Adrenal gland (tissue), 12 donors: ENCODE data around the gene EXOC4. TPM values are rescaled to one million over a fixed set of nuclear protein-coding genes. Genes with fewer than 3 reads are reported as not detected.

ENCODE experiments used
- DNase-seq, 7 donors: peaks; one replicate each; pipeline ENCODE4 v3.0.0-alpha.2; 2019 to 2020
- H3K27ac ChIP-seq, 5 donors: fragments of 200-600 bp; sonication (generic) in 4 of 5; 1 replicate in 3 of 5; 2 replicates in 2 of 5; pipeline versions ENCODE4 v1.5.1 to v1.8.0; 2016 to 2020; ENCODE audit warnings: mild to moderate bottlenecking in 1 of 5
- H3K27me3 ChIP-seq: fragments of 200-600 bp; 2 replicates; pipeline ENCODE4 v1.8.0; 2021
- H3K36me3 ChIP-seq, 2 donors: fragments of 200-600 bp; replicated peaks in 1 of 2; 1 replicate in 1 of 2; 2 replicates in 1 of 2; pipeline versions ENCODE4 v1.5.1 to v1.8.0; 2018 to 2022
- H3K4me1 ChIP-seq, 2 donors: fragments of 200-600 bp; replicated peaks in 1 of 2; 1 replicate in 1 of 2; 2 replicates in 1 of 2; pipeline versions ENCODE4 v1.5.1 to v1.8.0; 2018 to 2021
- H3K4me3 ChIP-seq, 4 donors: fragments of 200-600 bp; sonication (generic) in 3 of 4; one replicate each; pipeline ENCODE4 v1.5.1; 2016 to 2018
- H3K9me3 ChIP-seq, 3 donors: fragments of 200-600 bp; sonication (generic) in 1 of 3; replicated peaks in 1 of 3; 1 replicate in 2 of 3; 2 replicates in 1 of 3; pipeline versions ENCODE4 v1.5.1 to v1.8.0; 2016 to 2021
- POLR2A ChIP-seq, 2 donors: fragments of 450-650 bp; IDR thresholded peaks; one replicate each; pipeline ENCODE4 v1.6.1; 2017; ENCODE audit warnings: antibody characterized with exemption in 2 of 2, mild to moderate bottlenecking in 2 of 2, moderate library complexity in 1 of 2
- WGBS, 4 donors: extraction: QIAGEN DNeasy Blood & Tissue Kit in 2 of 4; methylation state at CpG; one replicate each; pipeline versions ENCODE4 v1.1.5 to v1.1.7; 2013 to 2017; 5-methylcytosine and 5-hydroxymethylcytosine counted together
- intact Hi-C, 2 donors: fragments of 100-400 bp; cut with DNase I; formaldehyde crosslinking; loops; one replicate each; pipeline versions ENCODE4 v1.14.1 to v1.15.0; 2022 to 2023
- polyA plus RNA-seq, 3 donors: library from polyadenylated mRNA; stranded (reverse); fragments of 200-250 nt in 2 of 3; fragments of 350-450 nt in 1 of 3; fragmentation: Illumina TruSeq in 1 of 3; extraction: RNeasy Lipid Tissue Mini Kit (QIAGEN cat#74804) in 1 of 3; gene quantifications; one replicate each; pipeline ENCODE4 v1.2.3, GENCODE V29; 2013 to 2014
- total RNA-seq, 9 donors: library from RNA; depleted of rRNA in 4 of 9; stranded (reverse); fragments of >200 nt in 4 of 9; fragments of 120-200 nt in 1 of 9; fragmentation: NEBNext Ultra II Directional in 1 of 9; extraction: Animal tissue kit (Norgen Biotek cat#: 25700) in 1 of 9; gene quantifications; one replicate each; pipeline versions ENCODE4 v1.1.0 to v1.2.4, GENCODE V29; 2013 to 2023
- TF ChIP-seq, protein P1 (sequence below), 6 experiments: fragments of 450-650 bp in 4 of 6; fragments of 200-600 bp in 2 of 6; sonication (generic) in 1 of 6; IDR thresholded peaks; 1 replicate in 5 of 6; 2 replicates in 1 of 6; pipeline versions ENCODE4 v1.5.1 to v1.8.0; 2016 to 2021; ENCODE audit warnings: antibody characterized with exemption in 6 of 6, mild to moderate bottlenecking in 2 of 6, moderate library complexity in 1 of 6
- donor health status: healthy with polysubstance abuse.
- donor health status: Bipolar disorder and iron deficiency.
- donor health status: DM: yes; HTN: yes; CAD: no.
- donor health status: DM: no; HTN: no; CAD: no.
- donor health status: DM: no; HTN: no; CAD: no.
- donor health status: DM: yes; HTN: yes; CAD: no.

The EXOC4 gene
- total and polyA plus RNA-seq, 12 donors: 12.5 to 93.8 (median 67.4) TPM

DNA sequence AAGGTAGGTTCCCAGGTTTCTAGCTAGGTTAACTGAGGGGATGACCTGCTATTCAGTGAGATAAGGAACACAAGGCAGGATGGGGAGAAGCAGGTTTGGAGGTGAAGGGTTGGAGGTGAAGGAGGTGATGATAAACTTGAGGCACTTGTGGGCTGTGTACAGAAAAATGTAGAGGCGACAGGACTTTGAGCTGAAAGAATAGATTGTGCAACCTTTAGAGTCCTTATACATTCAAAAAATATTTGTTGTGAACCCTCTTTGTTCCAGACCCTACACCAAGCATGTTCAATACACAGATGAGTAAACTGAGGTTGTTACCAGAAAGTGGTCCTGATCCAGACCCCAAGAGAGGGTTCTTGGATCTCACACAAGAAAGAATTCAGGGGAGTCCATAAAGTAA is 828.8 kb downstream of the EXOC4 start:
- H3K27ac ChIP-seq: no peak overlapping the region
- DNase-seq: no peak
- no peak overlapping the region for H3K4me3 ChIP-seq
- H3K4me1 ChIP-seq: peaks cover 0 to 9% of the 10 kb centered on the region in 2 donors
- no peaks in the 10 kb centered on the region for H3K9me3 ChIP-seq
- WGBS, 4 donors: 94 to 100% (median 97%) methylated on average over 1 of the region's 1 CpG
- no peaks in the 10 kb centered on the region for H3K27me3 ChIP-seq
- no peak for TF ChIP-seq POLR2A (IDR thresholded peaks at IDR 0.05)
- TF ChIP-seq, protein P1, sequence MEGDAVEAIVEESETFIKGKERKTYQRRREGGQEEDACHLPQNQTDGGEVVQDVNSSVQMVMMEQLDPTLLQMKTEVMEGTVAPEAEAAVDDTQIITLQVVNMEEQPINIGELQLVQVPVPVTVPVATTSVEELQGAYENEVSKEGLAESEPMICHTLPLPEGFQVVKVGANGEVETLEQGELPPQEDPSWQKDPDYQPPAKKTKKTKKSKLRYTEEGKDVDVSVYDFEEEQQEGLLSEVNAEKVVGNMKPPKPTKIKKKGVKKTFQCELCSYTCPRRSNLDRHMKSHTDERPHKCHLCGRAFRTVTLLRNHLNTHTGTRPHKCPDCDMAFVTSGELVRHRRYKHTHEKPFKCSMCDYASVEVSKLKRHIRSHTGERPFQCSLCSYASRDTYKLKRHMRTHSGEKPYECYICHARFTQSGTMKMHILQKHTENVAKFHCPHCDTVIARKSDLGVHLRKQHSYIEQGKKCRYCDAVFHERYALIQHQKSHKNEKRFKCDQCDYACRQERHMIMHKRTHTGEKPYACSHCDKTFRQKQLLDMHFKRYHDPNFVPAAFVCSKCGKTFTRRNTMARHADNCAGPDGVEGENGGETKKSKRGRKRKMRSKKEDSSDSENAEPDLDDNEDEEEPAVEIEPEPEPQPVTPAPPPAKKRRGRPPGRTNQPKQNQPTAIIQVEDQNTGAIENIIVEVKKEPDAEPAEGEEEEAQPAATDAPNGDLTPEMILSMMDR (IDR thresholded peaks at IDR 0.05): no peak
- no peaks in the 10 kb centered on the region for H3K36me3 ChIP-seq
- intact Hi-C loops: no loop called here

DNA sequence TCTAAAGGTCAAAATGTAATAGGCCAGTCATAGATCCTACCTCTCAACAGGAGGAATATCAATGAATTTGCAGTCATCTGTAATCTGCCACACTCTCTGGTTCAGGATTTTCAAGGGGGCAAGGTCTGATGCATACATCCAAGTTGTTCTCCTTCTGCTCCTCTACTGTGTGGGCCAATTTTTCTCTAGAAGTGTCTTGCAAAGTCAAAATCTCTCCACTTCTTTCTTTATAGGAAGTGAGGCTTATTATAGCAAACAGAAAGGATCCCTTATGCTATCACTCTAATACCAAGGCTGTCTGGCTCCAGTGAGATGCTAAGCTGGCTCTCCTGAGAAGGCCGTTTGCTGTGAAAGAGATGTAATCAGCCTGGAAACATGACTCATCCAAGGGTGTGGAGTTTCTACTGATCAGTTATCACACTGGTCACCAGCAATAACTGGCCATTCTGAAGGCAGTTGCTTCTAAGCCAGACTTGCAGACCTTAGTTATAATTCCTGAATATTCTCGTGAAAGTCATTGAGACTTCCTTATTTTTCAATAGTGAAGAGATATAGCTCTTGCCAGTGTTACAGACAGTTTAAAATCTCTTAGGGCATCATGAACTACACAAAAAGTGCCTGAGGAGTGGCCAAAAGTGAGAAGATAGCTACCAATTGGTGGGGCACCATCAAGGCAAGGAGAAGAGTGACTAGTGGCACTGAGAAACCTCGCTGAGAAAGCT is 831.0 kb downstream of the EXOC4 start:
- DNase-seq: peak in 4 of 7 donors; percentile 25 to 51 (median 38)
- Histone ChIP-seq H3K4me1 (peaks cover 0 to 9% of the 10 kb centered on the region in 2 donors), H3K27me3 (no peaks in the 10 kb centered on the region), H3K36me3 (no peaks in the 10 kb centered on the region), H3K27ac (peak overlapping the region in 2 of 5 donors; percentile 51 to 52), H3K4me3 (no peak overlapping the region), H3K9me3 (peaks cover 0 to 12% (median 0%) of the 10 kb centered on the region in 3 donors)
- intact Hi-C loops: no loop called here
- WGBS, 4 donors: 61 to 70% (median 63%) methylated on average over 3 of the region's 3 CpGs
- TF ChIP-seq, protein P1 (IDR thresholded peaks at IDR 0.05): no peak
- no peak for TF ChIP-seq POLR2A (IDR thresholded peaks at IDR 0.05)

DNA sequence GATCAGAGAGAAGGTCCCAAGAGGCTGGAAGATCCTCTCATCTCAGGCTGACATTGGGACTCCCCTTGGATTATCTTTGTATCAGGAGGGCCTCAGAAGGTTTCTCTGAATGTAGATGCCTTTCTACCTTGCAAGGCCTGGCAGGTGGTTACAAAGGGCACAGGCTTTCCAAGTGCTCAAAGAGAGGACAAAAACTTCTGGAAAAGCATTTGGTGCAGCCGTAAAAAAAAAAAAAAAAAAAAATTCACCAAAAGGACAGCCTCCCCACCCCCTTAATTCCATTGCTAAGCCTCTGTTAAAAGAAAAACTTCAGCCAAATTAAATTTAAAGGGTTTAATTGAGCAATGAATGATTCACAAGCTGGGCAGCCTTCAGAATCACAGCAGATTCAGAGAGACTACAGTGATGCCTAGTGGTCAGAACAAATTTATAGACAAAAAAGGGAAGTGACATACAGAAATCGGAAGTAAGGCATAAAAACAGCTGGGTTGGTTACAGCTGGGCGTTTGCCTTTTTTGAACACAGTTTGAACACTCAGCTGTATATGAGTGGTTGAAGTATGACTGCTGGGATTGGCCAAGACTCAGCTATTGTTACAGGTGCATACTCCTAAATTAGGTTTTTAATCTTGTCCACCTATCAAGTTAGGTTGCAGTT is 831.7 kb downstream of the EXOC4 start:
- 58 to 83% (median 71%) methylated on average over 3 of the region's 3 CpGs for WGBS, 4 donors
- no peaks in the 10 kb centered on the region for H3K36me3 ChIP-seq
- peak in 2 of 7 donors; percentile 10 to 18 for DNase-seq
- H3K9me3 ChIP-seq: peaks cover 0 to 12% (median 0%) of the 10 kb centered on the region in 3 donors
- H3K4me3 ChIP-seq: no peak overlapping the region
- H3K27ac ChIP-seq: peak overlapping the region in 2 of 5 donors; percentile 51 to 52
- intact Hi-C loops: no loop called here
- no peaks in the 10 kb centered on the region for H3K27me3 ChIP-seq
- TF ChIP-seq, protein P1 (IDR thresholded peaks at IDR 0.05): no peak
- no peak for TF ChIP-seq POLR2A (IDR thresholded peaks at IDR 0.05)
- peaks cover 0 to 9% of the 10 kb centered on the region in 2 donors for H3K4me1 ChIP-seq

DNA sequence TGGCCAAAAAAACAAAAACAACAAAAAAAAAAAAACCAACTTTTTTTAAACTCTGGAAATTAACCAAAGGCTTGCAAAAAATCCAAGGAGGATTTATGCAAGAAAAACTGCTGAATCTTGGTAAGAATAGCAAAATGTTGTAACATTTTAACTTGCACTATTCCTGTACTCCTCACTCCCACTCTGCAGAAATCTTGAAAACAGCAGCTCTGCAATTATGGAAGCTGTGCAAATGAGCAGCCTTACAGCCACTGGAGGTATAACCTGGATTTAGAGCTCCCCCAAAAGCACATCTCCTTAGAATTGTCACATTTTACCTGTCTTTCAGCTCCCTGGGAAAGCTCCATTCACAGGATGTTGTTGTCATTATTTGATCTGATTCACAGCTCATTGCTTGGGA is 832.4 kb downstream of the EXOC4 start:
- DNase-seq: no peak
- Histone ChIP-seq H3K36me3 (no peaks in the 10 kb centered on the region), H3K9me3 (peaks cover 0 to 12% (median 0%) of the 10 kb centered on the region in 3 donors), H3K4me1 (peaks cover 0 to 9% of the 10 kb centered on the region in 2 donors), H3K4me3 (no peak overlapping the region), H3K27me3 (no peaks in the 10 kb centered on the region), H3K27ac (peak overlapping the region in 1 of 5 donors; percentile 6)
- intact Hi-C loops: no loop called here
- no peak for TF ChIP-seq POLR2A (IDR thresholded peaks at IDR 0.05)
- TF ChIP-seq, protein P1 (IDR thresholded peaks at IDR 0.05): no peak
